GM19328 (cell line): Measurements from ENCODE around the gene KIRREL3.

ENCODE experiments used
- ATAC-seq: cut with Tn5 transposase; IDR thresholded peaks from one replicate; pipeline ENCODE4 v1.9.1; 2021; ENCODE audit warnings: mild to moderate bottlenecking, moderate library complexity; ENCODE audit not compliant: unreplicated experiment

KIRREL3 gene

DNA sequence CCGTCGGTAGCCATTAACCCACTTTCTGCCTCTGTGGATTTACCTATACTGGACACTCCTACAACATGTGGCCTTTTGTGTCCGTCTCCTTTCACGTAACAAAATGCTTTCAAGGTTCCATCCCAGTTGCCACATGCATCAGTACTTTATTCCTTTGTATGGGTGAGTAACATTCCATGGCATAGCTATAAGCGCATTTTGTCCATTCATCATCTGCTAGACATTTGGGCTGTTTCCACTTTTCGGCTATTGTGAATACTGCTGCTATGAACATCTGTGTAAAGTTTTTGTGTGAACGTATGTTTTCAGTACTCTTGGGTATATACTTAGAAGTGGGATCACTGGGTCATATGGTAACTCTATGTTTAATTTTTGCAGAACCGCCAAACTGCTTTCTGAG lies 387.9 kb downstream of the KIRREL3 start:
- ATAC-seq, result no peak

DNA sequence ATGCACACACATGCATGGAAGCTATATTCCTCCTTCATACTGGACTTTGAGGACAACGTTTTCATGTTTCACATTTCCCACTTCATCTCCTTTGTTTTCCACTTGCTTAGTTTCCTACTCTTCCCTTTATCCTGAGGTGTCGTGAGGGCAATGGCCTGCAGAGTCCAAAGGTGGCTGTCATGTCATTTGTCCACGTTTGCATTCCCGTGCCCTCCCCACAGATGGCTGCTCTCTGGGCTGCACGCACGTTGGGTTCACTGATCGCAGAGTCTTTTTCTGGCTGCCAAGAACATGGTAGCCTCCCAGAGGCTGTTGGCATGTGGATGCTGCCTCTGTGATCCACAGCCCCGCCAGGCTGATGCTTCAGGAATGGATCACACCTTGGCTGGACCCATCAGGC lies 389.1 kb downstream of the KIRREL3 start:
- no peak for ATAC-seq

DNA sequence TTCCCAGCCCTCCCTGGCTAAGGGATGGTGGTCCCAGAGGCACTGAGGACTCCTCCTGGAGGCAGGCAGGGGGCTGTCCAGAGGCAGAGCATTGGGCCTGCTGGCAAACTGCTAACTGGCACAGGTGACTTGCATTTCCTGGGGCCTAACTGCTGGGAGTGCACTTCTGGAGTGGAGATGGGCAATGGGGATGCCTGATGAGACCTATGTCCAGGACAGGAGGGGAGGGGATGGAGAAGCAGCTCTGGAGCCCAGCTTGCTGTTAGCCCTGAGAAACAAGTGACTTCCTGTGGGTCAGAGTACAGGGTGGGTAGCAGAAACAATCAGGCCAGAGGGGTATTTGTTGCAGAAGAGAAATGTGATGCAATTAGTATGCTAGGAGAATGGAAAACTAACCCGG lies 391.9 kb downstream of the KIRREL3 start:
- ATAC-seq, result no peak

DNA sequence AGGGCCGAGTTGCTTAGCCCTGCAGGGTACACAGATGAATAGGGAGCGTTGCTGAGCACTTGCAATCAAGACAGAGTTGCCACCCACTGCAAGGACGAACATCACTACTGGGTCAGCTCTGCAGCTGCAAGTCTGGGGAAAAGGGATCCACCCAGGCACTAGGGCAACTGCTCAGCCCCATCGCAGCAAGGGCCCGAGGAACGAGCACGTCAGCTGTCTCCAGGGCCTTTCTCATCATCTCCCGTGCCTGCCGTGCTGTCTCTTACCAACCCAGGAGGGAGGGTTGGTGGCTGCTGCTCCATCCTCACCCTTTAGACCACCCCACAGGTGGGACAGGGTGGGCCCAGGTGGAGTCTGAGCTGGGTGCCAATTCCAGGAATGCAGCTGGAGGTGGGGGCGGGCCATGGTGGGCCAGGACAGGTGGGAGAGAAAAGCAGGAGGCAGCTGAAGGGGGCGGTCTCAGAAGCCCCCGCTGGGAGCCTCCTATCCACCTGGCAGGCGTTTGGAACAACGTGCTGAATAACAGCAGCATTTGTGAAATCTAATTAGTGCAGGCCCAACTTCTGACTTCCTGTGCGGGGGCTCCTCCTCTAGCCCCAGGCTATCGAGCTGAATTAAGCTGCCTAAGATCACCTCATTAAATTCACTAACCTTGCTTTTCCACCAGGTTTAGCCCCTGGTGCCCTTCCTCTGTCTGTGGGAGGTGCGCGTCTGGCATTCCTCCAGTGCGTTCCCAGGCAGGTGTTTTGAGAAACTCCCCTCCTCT lies 392.6 kb downstream of the KIRREL3 start:
- ATAC-seq, result no peak

DNA sequence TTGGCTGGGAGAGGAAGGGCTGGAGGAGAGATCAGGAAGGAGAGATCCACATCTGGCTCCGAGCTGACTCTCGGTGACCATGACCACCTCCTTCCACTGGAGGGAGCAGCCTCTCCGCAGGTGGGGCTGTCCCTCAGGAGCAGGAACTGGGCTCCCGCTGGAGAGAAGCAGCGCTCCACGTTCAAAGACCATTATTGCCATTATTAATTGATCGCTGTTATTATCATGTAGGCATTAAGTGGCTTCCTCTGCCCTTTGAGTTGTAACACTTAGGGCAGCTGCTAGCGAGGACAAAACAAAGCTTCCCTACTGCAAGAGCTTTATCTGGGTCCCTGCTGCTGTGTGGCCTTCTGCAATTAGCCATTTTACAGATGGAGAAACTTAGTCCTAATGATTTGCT lies 393.2 kb downstream of the KIRREL3 start:
- ATAC-seq, result no peak

DNA sequence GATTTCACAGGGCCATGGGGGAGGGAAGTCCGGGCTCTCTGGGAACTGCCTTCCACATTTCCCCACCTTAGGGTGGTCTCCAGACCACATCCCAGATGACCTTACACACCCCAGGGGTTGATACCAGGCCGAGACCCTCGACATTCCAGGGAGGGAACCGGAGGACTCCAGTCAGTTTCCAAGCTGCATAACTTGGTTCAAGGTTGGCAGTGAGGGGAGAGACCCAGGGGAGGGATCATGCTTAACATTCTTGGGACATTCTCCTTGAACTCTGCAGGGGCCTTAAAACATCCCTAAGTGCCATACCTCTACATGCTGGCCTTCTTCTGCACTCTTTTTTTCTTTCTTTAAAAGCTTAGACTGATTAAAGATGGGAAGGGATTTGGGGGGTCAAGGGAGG lies 394.1 kb downstream of the KIRREL3 start:
- no peak for ATAC-seq

DNA sequence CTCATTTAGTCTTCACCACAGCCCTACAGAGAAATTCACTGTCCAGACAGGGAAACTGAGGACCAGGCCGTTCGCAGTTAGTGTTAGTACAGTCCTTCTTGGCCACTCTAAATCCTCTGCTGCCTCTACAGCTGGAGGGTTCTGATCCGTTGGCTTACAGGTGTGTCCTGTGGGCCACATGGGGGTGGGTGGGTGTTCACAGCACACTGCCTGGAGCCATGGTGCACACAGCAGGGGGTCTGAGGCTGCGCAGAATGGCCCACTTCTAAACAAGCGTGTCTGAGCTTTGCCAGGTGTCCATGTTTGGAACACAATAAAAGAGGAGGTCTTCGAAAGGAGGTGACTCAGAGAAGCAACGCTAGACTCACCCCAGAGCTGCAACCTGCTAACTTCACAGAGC lies 396.1 kb downstream of the KIRREL3 start:
- no peak for ATAC-seq

DNA sequence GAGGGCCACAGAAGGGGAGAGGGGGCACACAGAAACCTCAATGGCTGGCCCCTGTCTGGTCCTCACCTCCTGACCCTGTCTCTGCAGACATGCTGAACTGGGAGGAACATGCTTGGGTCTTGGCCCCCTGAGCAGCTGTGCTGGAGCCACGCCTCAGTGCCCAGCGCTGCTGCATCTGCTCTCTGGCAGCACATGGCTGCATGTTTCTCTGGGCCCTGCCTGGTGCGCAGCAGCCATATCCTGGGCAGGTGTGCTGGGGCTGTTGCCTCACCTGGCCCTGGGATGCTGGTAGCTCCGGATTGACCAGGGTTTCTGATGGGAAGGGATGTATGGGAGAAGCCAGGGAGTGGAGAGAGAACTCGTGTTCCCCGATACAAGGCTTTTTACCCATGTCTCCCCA lies 397.1 kb downstream of the KIRREL3 start:
- ATAC-seq, result no peak

DNA sequence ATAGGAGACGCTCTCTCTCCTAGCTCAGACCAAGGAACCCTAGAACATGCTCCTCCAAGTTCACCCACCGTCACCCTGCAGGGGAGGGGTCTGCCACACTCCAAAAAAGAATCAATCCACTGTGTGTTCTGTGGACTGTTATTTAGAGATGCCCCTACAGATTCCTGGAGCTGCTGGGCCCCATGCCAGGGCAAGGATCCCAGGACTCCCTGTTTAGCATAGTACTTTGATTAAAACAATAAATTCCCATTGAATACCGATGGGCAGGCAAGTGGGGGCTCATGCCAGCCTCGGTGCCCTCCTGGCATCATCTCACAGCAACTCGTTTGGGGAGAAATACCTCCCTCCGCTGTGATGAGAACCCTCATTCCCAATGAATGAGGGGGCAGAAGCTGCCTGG lies 397.6 kb downstream of the KIRREL3 start:
- ATAC-seq, result no peak

DNA sequence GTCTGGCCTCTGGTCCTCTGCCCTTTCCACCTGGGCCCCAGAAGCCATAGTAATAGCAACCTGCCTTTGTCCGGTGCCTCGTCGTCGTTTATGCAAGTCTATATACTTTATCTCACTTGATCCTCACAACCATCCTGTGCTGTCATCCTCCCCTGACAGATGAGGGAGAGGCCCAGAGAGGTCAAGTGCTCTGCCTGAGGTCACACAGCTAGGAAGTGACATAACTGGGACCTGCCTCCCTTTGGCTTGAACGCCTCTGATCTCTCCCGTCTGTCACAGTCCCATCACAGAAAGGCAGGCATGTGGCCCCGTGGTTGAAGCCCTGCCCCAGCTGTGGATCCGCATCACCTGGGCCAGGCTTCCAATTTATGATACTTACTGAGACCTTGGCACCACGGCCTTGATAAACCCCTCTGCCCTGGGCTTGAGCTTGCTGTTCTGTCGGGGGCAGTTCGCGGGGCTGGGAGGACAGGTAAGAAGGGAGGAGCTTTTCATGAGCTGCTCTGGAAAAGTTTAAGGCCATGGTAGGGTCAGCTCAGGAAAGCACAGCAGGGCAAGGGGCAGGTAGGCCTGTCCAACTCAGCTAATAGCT lies 398.1 kb downstream of the KIRREL3 start:
- ATAC-seq, result no peak

DNA sequence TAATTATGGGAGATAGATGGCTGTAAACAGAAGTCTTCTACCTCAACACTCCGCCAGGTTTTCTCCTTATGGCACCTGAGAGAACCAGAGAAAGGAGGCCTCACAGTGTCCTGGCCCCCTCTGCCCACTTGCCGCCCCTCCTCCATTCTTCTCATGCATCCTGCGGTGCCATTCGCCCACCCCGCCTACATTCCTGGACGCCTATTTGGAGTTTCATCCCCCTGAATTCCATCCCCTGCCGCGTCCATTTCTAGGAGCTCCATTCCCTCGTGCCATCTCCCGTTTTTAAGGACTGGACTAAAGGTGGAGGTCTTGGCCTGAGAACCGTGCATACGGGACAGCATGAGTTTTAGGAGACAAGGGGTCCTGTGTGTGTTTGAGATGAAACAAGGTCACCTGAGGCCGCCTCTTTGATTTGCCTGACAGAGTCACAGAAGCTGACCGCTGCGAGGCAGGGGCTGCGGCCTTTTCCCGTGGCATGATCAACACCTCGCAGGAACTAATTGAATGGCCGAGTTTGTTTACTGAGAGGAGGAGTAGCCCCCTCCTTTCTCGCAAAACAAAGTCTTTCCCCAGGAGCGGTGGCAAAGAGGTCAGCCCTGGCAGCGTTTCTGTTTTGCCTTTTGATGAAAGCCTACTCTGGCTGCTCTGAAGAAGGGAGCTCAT lies 398.9 kb downstream of the KIRREL3 start:
- ATAC-seq, result no peak

DNA sequence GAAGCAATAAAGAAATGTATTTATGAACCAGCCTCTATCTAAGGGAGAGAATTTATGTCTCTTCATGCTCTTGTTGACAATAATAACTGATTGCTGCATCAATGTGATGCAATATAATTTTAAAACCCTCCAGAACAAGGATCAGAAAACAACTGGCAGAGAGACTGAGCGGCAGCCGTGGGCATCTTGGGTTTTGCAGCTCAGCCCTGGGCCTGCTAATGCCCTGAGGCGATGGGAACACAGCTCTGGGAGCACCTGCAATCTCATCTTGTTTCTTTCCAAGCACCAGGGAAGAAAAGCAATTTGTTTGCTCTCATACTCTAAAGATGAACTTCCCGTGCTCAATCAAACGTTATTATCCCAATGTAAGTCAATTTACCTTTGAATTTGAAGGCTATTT lies 399.4 kb downstream of the KIRREL3 start:
- no peak for ATAC-seq

DNA sequence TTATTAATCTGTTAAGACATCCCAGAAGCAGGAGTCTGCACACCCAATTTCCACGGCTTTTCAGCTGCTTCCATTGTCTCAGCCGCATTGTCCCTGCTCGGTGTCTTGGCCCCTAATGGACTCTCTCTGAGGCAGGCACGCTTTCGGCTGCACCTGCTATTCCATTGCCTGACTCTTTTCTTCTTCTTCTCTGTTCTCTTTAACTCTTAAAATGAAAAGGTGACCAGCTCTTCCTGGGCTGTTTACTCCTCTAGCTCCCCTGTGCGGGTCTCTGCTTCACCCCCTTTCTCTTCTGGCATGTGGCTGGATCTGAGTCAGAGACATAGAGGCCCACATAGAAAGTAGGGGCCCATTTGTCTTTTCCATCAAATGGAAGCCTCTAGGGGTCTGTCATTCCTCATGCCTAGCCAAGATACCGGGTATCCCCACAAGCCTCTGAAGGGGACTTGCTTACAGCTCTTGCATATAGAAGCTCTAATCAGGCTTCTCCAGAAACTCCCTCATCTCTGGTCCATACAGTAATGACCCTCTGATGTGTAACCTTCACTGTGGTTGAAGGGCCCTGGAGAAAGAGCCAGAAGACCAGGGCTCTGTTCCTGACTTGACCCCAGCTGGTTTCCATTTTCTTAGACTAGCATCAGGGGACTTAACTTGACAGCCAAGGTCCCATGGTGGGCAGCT lies 401.2 kb downstream of the KIRREL3 start:
- no peak for ATAC-seq

DNA sequence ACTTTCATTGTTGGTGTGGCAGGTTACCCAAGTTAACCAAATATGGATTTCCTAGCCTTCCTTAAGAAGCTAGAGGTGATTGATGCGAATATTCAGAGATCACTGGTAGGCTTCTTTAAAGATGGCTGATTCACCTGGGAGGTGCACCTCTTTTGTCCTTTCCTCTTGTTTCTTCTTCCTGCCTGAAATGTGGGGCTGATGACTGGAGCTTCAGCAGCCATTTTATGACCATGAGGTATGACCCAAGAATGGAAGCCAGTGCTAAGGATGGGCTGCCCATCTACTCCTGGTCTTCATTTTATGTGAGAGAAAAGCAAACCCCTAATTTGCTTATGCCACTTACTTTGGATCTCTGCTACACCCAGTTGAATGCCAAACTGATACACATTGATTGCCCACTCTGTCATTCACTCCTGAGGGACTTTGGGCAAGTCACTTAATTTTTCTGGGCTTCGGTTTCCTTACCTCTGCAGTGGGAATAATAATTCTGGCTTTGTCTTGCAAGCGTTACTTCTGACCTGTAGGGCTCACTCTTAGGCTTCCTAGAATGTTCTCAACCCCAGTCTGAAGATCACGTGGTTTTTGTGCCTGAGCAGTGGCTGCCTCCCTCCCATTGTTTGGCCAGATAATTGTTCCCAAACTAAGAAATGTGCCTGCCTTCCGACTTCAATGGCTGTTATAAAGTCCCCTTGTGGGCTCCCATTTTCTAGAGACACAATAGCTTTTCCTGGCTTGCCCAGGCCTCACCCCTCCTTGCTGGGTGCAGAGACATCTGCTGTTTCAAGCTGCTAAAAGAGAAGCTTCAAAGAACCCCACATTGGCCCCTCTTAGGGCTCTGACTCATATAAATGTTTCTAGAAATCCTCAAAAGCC lies 402.0 kb downstream of the KIRREL3 start:
- ATAC-seq, result no peak

DNA sequence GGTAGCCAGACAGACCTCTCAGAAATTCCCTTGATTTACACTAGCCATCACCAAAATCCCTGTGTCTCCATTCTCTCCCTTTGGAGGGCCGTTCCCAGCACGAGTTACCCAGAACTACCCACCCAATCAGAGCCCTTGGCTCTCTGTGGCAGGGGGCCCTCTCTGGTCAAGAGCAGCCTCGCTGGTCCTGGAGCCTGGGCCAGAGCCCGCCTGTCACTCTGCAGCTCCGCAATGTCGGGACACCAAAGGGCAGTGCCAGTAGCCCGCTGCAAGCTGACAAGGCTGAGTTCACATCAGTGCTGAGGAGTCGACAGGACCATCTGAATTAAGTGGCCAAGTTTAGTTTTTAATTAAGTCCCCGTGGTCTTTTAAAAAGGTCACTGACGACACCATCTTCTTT lies 403.5 kb downstream of the KIRREL3 start:
- no peak for ATAC-seq

DNA sequence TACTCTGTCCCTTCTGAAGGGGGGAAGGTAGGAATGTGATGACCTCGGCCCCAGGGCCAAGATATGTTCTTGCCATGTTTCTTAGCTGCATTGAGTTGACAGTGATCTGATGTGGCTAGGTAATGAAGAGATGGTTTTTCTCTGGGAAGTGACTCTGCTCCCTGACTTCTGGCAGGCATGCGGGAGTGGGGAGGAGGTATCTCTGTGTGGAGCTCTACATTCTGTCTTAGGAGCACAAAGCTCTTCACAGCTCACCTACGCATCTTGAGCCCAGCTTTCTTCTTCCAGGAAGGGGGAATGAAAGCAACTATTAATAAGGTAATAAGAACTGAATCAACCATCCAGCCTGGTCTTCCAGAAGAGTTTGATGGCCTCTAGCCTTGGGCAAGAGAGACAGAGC lies 404.1 kb downstream of the KIRREL3 start:
- no peak for ATAC-seq

DNA sequence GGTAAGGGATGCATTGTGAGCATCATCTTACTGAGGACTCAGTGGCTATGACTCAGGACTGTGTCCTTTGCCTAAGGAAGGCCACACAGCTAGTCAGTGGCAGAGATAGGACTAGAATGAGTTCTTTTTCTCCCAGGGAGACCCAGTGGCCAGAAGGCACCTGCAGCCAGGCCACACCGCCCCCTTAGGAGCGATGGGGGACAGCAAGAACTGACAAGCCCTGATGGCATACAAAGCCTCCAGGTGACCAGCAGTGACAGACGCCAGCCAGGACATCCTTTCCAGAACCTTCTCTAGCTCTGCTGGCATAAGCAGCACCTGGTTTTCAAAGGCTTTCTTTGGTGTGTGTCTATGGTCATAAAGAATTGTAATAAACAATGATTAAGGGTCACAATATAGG lies 405.0 kb downstream of the KIRREL3 start:
- ATAC-seq, result no peak

DNA sequence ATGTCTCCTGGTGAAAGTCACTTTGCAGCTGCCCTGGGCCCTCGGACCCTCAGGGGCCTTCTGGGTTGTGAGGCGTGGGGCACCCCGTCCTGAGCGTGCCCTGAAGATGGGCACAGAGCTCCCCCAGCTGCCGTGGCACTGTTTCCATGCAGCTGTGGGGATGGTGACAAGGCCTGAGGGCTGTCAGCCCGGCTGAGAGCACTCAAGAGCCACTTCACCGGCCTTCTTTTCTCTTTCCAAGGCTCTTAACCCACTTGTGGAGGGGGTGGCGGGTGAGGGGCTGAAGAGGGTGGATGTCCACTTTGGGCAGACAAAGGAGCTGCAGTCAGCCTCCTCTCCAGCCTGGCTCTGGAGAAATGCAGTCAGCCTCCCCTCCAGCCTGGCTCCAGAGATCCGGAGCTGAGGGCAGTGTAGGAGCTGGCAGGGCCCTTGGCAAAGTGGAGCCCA lies 405.6 kb downstream of the KIRREL3 start:
- no peak for ATAC-seq

DNA sequence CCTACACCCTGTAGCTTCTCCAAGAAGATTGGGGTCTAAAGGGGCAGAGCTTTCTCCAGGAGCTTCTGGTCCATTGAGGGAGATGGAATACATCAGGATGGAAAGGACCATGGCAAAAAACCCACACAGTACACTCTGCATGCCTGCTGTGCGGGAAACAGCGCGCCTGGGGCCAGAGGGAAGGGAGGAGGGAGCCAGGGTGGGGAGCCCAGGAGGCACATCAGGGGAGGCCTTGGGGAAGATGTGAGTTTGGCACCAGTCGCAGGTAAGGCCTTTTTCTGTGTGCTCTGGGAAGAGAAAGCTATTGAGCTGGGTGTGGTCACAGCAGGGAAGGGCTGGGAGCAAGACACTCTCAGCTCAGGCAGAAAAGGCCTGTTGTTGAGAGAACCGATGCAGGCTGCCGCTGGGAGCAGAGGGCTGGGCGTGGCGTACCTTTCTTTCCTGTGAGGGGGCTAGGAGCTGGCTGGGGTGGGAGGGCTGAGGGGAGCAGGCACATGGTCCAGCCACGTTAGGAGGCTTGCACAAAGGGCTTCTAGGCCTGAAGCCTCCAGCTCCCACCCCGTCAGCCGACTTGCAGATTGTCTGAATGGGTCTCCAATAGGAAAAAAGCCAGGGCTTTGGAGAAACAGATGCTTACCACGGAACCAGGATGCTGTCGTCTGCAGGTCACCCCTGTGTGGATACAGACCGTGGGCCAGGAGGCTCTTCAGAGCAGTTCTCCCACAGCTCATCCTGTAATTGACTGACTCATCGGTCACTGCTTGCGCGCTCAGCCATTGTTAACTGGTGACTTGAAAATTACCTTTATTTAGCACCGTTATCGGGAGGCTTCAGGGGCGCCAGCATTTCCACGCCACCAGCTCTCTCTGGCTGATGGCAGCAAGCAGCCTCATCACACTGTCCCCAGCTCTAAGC lies 407.8 kb downstream of the KIRREL3 start:
- no peak for ATAC-seq
